Gastroesophageal sphincter (tissue), 3 donors: Measurements from ENCODE around the gene HSD17B3.

Experiments
- CTCF ChIP-seq, 4 experiments: fragments of 200-600 bp in 2 of 4; fragments of 450-650 bp in 2 of 4; sonication (generic) in 1 of 4; IDR thresholded peaks; one replicate each; pipeline ENCODE4 v1.5.1; 2017 to 2019; ENCODE audit warnings: antibody characterized with exemption in 4 of 4, mild to moderate bottlenecking in 2 of 4, moderate library complexity in 2 of 4
- EP300 ChIP-seq: sonication (generic); formaldehyde crosslinking; IDR thresholded peaks from one replicate; pipeline ENCODE4 v1.6.1; 2017; ENCODE audit warnings: antibody characterized with exemption, mild to moderate bottlenecking
- POLR2A ChIP-seq, 2 donors: fragments of 450-650 bp; IDR thresholded peaks; one replicate each; pipeline ENCODE4 v1.6.1; 2017; ENCODE audit warnings: antibody characterized with exemption in 2 of 2, mild to moderate bottlenecking in 2 of 2, moderate library complexity in 1 of 2

- TF ChIP-seq CTCF (IDR thresholded peaks at IDR 0.05), result no peak
- no peak for TF ChIP-seq POLR2A (IDR thresholded peaks at IDR 0.05)
- no peak for TF ChIP-seq EP300
These were observed 22.0 kb downstream of the HSD17B3 start for GRCh38 chr9:96279932-96280331.
